Cardiac septum (tissue), 1 donor: ENCODE results near the gene MINDY4B. TPM values are rescaled to one million over a fixed set of nuclear protein-coding genes. Genes with fewer than 3 reads are reported as not detected.
A peak's percentile ranks its signal among the peaks of the same experiment; 100 is the strongest.

Experiments used
- DNase-seq: peaks from one replicate; pipeline ENCODE4 v3.0.0-alpha.2; 2020; ENCODE audit warnings: low spot score
- intact Hi-C: fragments of 100-400 bp; cut with DNase I; formaldehyde crosslinking; loops from one replicate; pipeline ENCODE4 v1.14.0; 2022
- long read RNA-seq: library from polyadenylated mRNA; unstranded; transcript quantifications from one replicate; pipeline ENCODE4 v2.0.0, GENCODE V29; 2021
- total RNA-seq: library from RNA; stranded (reverse); fragmentation: NEBNext Ultra II Directional; extraction: Animal tissue kit (Norgen Biotek cat#: 25700); gene quantifications from one replicate; pipeline ENCODE4 v1.2.1, GENCODE V29; 2021
- donor health status: DM: no; HTN: no; CAD: no.

The MINDY4B gene
- total RNA-seq, result not detected
- long read RNA-seq, result 0 reads

GRCh38 chr3:150905339-150905738 is at the start of gene MINDY4B:
Gene MINDY4B (minus strand): TSS chr3:150905439. CDS start chr3:150905439, 0 bp downstream.
- no peak for DNase-seq
- intact Hi-C loops, result no loop called here

- DNase-seq, result no peak
- intact Hi-C loops, result no loop called here
Observed at GRCh38 chr3:150951923-150952322, 46.7 kb upstream of the MINDY4B start.

- DNase-seq, result no peak
- intact Hi-C loops, result no loop called here
Observed at GRCh38 chr3:150945226-150946032, 40.2 kb upstream of the MINDY4B start.

GRCh38 chr3:150942221-150942620 is 37.0 kb upstream of the MINDY4B start:
- no peak for DNase-seq
- intact Hi-C loops, result no loop called here

GRCh38 chr3:150936693-150937092 is 31.5 kb upstream of the MINDY4B start:
- no peak for DNase-seq
- intact Hi-C loops, result no loop called here

DNA sequence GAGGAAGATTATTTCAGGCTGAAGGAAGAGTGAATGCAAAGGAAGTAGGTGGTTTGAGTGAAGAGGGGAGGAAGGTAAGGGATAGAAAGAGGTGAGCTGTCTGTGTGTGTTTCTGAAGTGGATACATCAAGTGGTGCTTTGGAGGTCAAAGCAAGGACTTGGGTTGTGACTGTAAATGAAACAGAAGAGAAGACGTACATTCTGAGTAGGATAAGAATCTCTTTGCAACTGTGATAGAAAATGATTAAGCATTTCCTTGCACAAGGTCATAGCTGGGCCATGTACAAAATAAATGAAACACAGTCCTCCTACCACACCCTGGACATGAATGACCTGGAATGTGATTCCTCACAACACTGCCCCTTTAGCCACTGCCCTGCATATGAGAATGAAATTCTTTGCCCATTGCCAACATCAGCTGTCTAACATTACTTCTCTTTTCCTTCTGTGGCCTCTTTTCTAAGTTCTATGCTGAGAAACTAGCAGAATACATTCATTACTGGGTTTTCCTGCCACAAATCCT is 28.3 kb upstream of the MINDY4B start:
- no peak for DNase-seq
- intact Hi-C loops, result no loop called here

- no peak for DNase-seq
- intact Hi-C loops, result no loop called here
Observed at GRCh38 chr3:150931745-150932144, 26.5 kb upstream of the MINDY4B start.

GRCh38 chr3:150930839-150931238 is 25.6 kb upstream of the MINDY4B start:
- intact Hi-C loops, result no loop called here
- DNase-seq, result no peak

GRCh38 chr3:150928234-150928633 is 23.0 kb upstream of the MINDY4B start:
- intact Hi-C loops, result no loop called here
- DNase-seq, result no peak

DNA sequence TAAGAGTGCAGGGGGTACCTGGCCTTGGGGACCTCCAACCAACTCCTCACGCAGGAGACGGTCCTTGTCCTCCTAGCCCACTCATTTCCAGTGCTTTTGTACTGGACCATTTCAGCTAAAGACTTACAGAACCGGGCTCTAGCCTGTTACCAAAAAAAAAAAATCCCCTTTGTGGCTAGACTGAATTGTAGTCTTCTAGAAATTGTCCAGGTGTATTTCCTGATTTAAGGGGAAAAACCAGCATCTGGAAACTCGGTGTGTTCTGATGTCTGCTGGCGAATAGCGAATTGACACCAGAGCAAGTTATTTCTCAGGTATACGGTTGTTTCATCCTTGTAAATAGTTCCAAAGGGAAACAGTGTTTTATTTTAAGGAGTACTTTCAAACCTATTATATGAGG is 21.1 kb upstream of the MINDY4B start:
- DNase-seq, result no peak
- intact Hi-C loops, result no loop called here

GRCh38 chr3:150925751-150926201 is 20.5 kb upstream of the MINDY4B start:
- peak; percentile 80 for DNase-seq
- intact Hi-C loops, result loop anchor here (1.0 kb wide), 1 partner anchor 221 kb away; no protein-coding TSS in a partner anchor

GRCh38 chr3:150922611-150923010 is 17.4 kb upstream of the MINDY4B start:
- DNase-seq, result no peak

DNA sequence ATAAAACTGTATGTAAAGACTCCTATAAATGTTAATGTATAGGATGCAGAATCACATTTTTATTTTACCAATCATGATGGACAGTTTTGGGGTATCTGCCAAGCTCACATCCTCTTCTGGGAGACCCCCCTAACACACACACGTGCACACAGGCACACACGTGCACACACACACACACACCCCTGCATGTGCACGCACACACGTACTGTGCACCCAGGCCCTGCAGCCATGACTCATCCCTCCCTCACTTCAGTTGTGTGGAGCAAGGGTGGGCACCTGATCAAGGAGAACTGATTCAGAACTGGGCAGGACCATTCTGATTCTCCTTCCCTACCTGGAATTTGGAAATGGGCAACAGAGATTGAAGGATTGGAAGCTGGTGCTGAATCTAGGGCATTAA is 16.0 kb upstream of the MINDY4B start:
- no peak for DNase-seq
- intact Hi-C loops, result no loop called here

More at GRCh38 chr3:150922611-150923010, 17.4 kb upstream of the MINDY4B start:
- intact Hi-C loops, result no loop called here

GRCh38 chr3:150920236-150920635 is 15.0 kb upstream of the MINDY4B start:
- intact Hi-C loops, result no loop called here
- DNase-seq, result no peak

- intact Hi-C loops, result no loop called here
- DNase-seq, result no peak
Observed at GRCh38 chr3:150917951-150918350, 12.7 kb upstream of the MINDY4B start.

DNA sequence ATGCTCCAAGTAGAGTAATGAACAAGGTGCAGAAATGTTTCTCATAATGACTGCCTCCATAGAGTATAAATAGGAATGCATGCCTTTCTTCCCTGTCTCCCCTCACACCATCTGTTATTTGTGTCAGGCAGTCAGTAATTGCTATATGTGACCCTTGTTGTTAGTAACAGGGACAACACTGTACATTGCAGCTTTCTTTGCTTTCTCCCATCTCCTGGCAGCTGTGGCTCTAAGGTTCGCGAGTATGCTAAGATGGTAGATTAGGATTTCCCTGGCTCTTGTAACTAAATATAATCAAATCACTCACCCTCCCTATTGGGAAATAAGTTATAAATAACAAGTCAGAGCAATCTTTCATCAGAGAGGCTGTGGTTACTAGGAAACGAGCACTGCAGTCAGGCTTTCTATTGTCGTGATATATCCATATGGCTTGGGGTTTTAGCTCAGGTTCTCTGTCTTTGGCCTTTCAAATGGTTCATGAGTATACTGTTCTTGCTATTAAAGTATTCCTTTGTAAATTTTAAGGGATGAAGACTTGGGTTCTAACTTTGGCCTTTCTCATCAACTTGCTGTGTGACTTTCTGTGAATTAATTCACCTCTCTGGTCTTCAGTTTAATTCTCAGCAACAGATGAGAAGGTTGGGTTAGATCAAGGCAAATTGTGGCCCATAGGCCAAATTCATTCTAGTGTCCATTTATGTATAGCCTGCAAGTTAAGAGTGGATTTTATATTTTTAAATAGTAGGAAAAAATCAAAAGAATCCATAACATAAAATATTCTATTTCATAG is 8.1 kb upstream of the MINDY4B start:
- DNase-seq, result no peak
- intact Hi-C loops, result loop anchor here (1.0 kb wide), 1 partner anchor 43 kb away; no protein-coding TSS in a partner anchor

- DNase-seq, result no peak
- intact Hi-C loops, result no loop called here
Observed at GRCh38 chr3:150912501-150912900, 7.3 kb upstream of the MINDY4B start.

- intact Hi-C loops, result no loop called here
- DNase-seq, result no peak
Observed at GRCh38 chr3:150911771-150912170, 6.5 kb upstream of the MINDY4B start.

DNA sequence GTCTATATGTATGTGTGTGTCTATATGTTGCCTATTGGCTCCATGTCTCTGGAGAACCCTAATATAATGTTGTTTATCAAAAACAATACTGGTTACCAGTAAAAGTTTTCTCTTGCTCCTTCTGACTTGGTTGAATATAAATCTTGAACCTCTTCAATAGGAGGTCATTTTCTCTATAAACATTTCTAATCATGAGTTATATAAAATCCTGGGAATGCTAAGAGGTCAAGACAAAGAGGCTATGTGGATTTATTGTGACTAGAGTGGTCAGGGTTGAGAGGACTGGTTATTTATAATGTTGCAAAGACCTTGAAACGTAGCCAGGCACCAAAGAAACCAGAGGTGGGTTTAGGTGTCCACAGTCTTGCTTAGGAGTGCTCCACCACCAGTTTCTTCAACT is 1.2 kb upstream of the MINDY4B start:
- intact Hi-C loops, result no loop called here
- no peak for DNase-seq

GRCh38 chr3:150905746-150906145 is 507 bp upstream of the MINDY4B start:
- DNase-seq, result no peak
- intact Hi-C loops, result no loop called here
